GM23338 (cell line): ENCODE measurements around the gene TANGO2. TPM values are rescaled to one million over a fixed set of nuclear protein-coding genes. Genes with fewer than 3 reads are reported as not detected.

Source experiments
- ATAC-seq: fragments of 200-7000 bp; cut with Tn5 transposase; 3 replicates; pipeline ENCODE4 v1.9.1; 2020
- DNase-seq: peaks from one replicate; pipeline ENCODE4 v3.0.0-alpha.2; 2015; ENCODE audit warnings: low spot score
- H2AFZ ChIP-seq: fragments of 200-600 bp; sonication (generic); 2 replicates; pipeline ENCODE4 v1.8.0; 2016; ENCODE audit warnings: antibody characterized with exemption, mild to moderate bottlenecking, moderate library complexity
- H3F3A ChIP-seq: fragments of 200-600 bp; sonication (generic); replicated peaks from 2 replicates; pipeline ENCODE4 v1.8.0; 2017; ENCODE audit warnings: antibody characterized with exemption, mixed run types, low read depth
- H3K27ac ChIP-seq: fragments of 200-600 bp; sonication (generic); 2 replicates; pipeline ENCODE4 v1.6.1; 2016; ENCODE audit warnings: low read depth
- H3K27me3 ChIP-seq: fragments of 200-600 bp; sonication (generic); 2 replicates; pipeline ENCODE4 v1.8.0; 2016; ENCODE audit warnings: mild to moderate bottlenecking, mixed run types, moderate library complexity; ENCODE audit not compliant: insufficient read depth
- H3K36me3 ChIP-seq: fragments of 200-600 bp; sonication (generic); 2 replicates; pipeline ENCODE4 v1.8.0; 2016; ENCODE audit warnings: mild to moderate bottlenecking; ENCODE audit not compliant: insufficient read depth
- H3K4me1 ChIP-seq: fragments of 200-600 bp; sonication (generic); 2 replicates; pipeline ENCODE4 v1.8.0; 2016; ENCODE audit warnings: mild to moderate bottlenecking, moderate library complexity; ENCODE audit not compliant: insufficient read depth
- H3K4me2 ChIP-seq: fragments of 200-600 bp; sonication (generic); 2 replicates; pipeline ENCODE4 v1.7.1; 2017; ENCODE audit warnings: mixed run types
- H3K4me3 ChIP-seq: fragments of 200-600 bp; sonication (generic); 2 replicates; pipeline ENCODE4 v1.6.1; 2016; ENCODE audit warnings: mixed run types
- H3K79me2 ChIP-seq: fragments of 200-600 bp; sonication (generic); replicated peaks from 2 replicates; pipeline ENCODE4 v1.8.0; 2017; ENCODE audit warnings: mild to moderate bottlenecking; ENCODE audit not compliant: insufficient read depth
- H3K9me2 ChIP-seq: fragments of 200-600 bp; sonication (generic); 2 replicates; pipeline ENCODE4 v1.8.0; 2017; ENCODE audit not compliant: insufficient read depth
- H4K20me1 ChIP-seq: fragments of 200-600 bp; sonication (generic); replicated peaks from 2 replicates; pipeline ENCODE4 v1.8.0; 2017; ENCODE audit warnings: mild to moderate bottlenecking; ENCODE audit not compliant: insufficient read depth
- H3K27ac Mint-ChIP-seq: 2 replicates; pipeline ENCODE4 v1.8.0; 2020; ENCODE audit warnings: inconsistent platforms, mild to moderate bottlenecking, moderate library complexity, mixed read lengths
- H3K27me3 Mint-ChIP-seq: 3 replicates; pipeline ENCODE4 v1.8.0; 2022; ENCODE audit warnings: low read depth, mild to moderate bottlenecking, moderate library complexity, mixed read lengths, inconsistent platforms; ENCODE audit not compliant: insufficient read depth, poor library complexity
- H3K36me3 Mint-ChIP-seq: 3 replicates; pipeline ENCODE4 v1.8.0; 2021; ENCODE audit warnings: low read depth, mild to moderate bottlenecking, inconsistent platforms, moderate library complexity, mixed read lengths
- H3K4me1 Mint-ChIP-seq: 3 replicates; pipeline ENCODE4 v1.8.0; 2020; ENCODE audit warnings: mild to moderate bottlenecking, inconsistent platforms, mixed read lengths
- H3K4me3 Mint-ChIP-seq: 3 replicates; pipeline ENCODE4 v1.8.0; 2021; ENCODE audit warnings: moderate library complexity, mild to moderate bottlenecking, inconsistent platforms, mixed read lengths
- H3K9me3 Mint-ChIP-seq: 3 replicates; pipeline ENCODE4 v1.8.0; 2020; ENCODE audit warnings: moderate library complexity, mild to moderate bottlenecking, inconsistent platforms, mixed read lengths
- EZH2 ChIP-seq: fragments of 200-600 bp; sonication (generic); IDR thresholded peaks from one replicate; pipeline ENCODE4 v1.8.0; 2017; ENCODE audit warnings: antibody characterized with exemption, mild to moderate bottlenecking, low read depth; ENCODE audit not compliant: unreplicated experiment
- EZH2phosphoT487 ChIP-seq: fragments of 200-600 bp; sonication (generic); IDR thresholded peaks from one replicate; pipeline ENCODE4 v1.8.1; 2018; ENCODE audit warnings: antibody characterized with exemption; ENCODE audit not compliant: unreplicated experiment
- JUNB ChIP-seq: IDR thresholded peaks from one replicate; pipeline ENCODE4 v1.6.1; 2016; ENCODE audit warnings: antibody characterized with exemption; ENCODE audit not compliant: unreplicated experiment
- ZNF331 ChIP-seq: fragments of 250-450 bp; sonication (Bioruptor Pico); IDR thresholded peaks from 2 replicates; pipeline ENCODE4 v1.5.0; 2020; ENCODE audit warnings: low read depth, mild to moderate bottlenecking, moderate library complexity
- polyA plus RNA-seq: library from polyadenylated mRNA; unstranded; fragments of >200 nt; fragmentation: Nextera tagmentation; extraction: Ambion mirVana; gene quantifications from 2 replicates; pipeline ENCODE4 v1.2.1, GENCODE V29; 2016
- total RNA-seq: library from RNA; depleted of rRNA; stranded (reverse); fragments of >200 nt; shearing (Covaris generic); gene quantifications from 2 replicates; pipeline ENCODE4 v1.2.3, GENCODE V29; 2014
- TF ChIP-seq, protein P1 (sequence below): IDR thresholded peaks from one replicate; pipeline ENCODE4 v1.6.1; 2018; ENCODE audit warnings: antibody characterized with exemption; ENCODE audit not compliant: unreplicated experiment
- TF ChIP-seq, protein P2 (sequence below), 2 experiments: fragments of 200-600 bp in 1 of 2; sonication (generic) in 1 of 2; conservative IDR thresholded peaks; 2 replicates each; pipeline versions ENCODE4 v1.5.1 to v1.6.1; 2016 to 2017; ENCODE audit warnings: antibody characterized with exemption in 2 of 2, low read depth in 2 of 2, mild to moderate bottlenecking in 2 of 2, moderate library complexity in 1 of 2

The TANGO2 gene
- total and polyA plus RNA-seq, 2 experiments from 2014 or later: 6.9 to 15.0 TPM

DNA sequence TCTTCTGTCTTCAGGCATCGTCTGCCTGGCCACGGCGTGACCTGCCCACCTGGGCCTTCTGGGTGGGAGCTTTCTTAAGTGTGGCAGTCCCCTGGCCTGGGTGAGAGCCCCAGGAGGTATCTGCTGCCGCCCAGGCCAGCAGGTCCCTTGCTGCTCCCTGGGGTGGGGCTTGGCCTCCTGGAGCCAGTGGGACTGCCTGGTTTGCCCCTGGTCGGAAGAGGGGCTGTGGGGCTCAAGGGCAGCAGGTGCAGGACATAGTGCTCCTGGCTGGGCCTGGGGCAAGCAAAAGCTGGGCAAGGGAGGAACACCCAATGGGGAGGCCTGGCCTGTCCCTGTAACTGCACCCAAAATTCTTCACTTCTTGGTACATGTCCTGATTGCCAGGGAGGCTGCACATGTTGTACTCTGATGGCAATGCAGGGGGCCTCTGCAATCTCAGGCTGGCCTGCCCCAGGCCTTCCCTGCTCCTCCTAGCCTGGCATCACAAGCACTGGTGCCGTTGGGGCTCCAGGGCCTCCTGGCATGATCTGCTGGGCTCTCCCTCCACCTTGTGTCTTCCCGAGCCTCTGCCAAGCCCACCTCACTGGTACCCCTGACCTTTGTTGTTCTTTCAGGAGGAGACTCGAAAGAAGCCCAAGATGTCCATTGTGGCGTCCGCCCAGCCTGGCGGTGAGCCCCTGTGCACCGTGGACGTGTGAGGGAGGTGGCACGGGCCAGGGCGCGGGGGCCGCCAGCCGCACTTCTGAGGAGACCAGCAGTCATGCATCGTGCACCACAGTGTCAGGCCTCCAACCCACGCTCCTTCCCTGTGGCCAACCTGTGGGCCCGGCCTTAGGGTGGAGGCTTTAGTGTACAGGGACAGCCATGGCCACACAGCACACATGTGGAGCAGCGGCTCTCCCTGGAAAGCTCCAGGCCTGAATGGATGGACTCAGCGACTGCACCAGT is 88.8 kb downstream of the TANGO2 start:
- Mint-ChIP-seq H3K9me3 (no peaks in the 10 kb centered on the region), H3K4me1 (no peaks in the 10 kb centered on the region), H3K4me3 (no peak overlapping the region), H3K36me3 (peaks cover 73% of the 10 kb centered on the region), H3K27me3 (peaks cover 46% of the 10 kb centered on the region), H3K27ac (no peak overlapping the region)
- Histone ChIP-seq H3K4me2 (no peak overlapping the region), H2AFZ (no peak overlapping the region), H3K27ac (no peak overlapping the region), H3K4me1 (no peaks in the 10 kb centered on the region), H3K4me3 (no peak overlapping the region), H3K9me2 (no peaks in the 10 kb centered on the region), H3K27me3 (no peaks in the 10 kb centered on the region), H3K79me2 (no peaks in the 10 kb centered on the region), H4K20me1 (peaks cover 27% of the 10 kb centered on the region), H3K36me3 (peaks cover 16% of the 10 kb centered on the region), H3F3A (peaks cover 28% of the 10 kb centered on the region)
- DNase-seq (no peak), ATAC-seq (no peak)
- TF ChIP-seq, protein P1, sequence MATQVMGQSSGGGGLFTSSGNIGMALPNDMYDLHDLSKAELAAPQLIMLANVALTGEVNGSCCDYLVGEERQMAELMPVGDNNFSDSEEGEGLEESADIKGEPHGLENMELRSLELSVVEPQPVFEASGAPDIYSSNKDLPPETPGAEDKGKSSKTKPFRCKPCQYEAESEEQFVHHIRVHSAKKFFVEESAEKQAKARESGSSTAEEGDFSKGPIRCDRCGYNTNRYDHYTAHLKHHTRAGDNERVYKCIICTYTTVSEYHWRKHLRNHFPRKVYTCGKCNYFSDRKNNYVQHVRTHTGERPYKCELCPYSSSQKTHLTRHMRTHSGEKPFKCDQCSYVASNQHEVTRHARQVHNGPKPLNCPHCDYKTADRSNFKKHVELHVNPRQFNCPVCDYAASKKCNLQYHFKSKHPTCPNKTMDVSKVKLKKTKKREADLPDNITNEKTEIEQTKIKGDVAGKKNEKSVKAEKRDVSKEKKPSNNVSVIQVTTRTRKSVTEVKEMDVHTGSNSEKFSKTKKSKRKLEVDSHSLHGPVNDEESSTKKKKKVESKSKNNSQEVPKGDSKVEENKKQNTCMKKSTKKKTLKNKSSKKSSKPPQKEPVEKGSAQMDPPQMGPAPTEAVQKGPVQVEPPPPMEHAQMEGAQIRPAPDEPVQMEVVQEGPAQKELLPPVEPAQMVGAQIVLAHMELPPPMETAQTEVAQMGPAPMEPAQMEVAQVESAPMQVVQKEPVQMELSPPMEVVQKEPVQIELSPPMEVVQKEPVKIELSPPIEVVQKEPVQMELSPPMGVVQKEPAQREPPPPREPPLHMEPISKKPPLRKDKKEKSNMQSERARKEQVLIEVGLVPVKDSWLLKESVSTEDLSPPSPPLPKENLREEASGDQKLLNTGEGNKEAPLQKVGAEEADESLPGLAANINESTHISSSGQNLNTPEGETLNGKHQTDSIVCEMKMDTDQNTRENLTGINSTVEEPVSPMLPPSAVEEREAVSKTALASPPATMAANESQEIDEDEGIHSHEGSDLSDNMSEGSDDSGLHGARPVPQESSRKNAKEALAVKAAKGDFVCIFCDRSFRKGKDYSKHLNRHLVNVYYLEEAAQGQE: no peak

DNA sequence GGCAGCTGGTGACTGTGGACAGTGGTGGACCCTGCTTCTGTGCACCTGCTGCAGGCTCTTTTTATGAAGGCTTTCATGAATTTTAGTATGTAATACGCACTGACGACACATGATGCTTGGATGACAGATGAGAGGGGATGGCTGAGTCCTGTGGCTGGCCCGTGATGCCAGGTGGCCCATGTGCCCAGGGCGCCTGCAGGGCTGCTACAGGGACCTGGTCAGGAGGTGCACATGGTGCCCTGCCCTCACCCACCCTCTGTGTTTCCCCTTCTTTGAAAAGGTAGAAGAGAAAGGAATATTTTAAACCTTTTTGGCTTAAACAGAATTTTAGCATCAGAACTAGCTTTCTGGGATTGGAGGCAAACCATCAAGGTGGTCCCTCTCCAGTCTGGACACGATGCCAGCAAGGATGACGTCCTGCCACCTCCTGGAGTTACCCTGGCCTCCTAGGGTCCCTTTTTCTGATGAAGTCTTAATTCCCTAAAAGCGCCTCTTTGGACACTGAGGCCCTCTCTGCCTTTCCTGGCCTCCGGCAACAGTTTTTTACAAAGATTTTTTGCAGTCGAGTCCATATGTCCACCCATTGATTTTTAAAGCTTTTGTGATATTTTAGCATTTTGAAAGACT is 89.6 kb downstream of the TANGO2 start:
- no peaks in the 10 kb centered on the region for H3K4me1 ChIP-seq
- H3K79me2 ChIP-seq: peaks cover 2% of the 10 kb centered on the region; the same call in 1 of the 2 replicates
- Mint-ChIP-seq H3K27me3 (peaks cover 46% of the 10 kb centered on the region), H3K4me1 (peaks cover 3% of the 10 kb centered on the region), H3K27ac (no peak overlapping the region), H3K9me3 (no peaks in the 10 kb centered on the region), H3K4me3 (no peak overlapping the region; the same call in 2 of the 3 replicates), H3K36me3 (peaks cover 72% of the 10 kb centered on the region)
- peaks cover 28% of the 10 kb centered on the region for H3F3A ChIP-seq
- H2AFZ ChIP-seq: no peak overlapping the region
- no peak overlapping the region for H3K4me3 ChIP-seq
- H3K27me3 ChIP-seq: no peaks in the 10 kb centered on the region
- no peak for ATAC-seq
- H4K20me1 ChIP-seq: peaks cover 21% of the 10 kb centered on the region
- H3K9me2 ChIP-seq: no peaks in the 10 kb centered on the region
- DNase-seq: no peak
- no peak overlapping the region for H3K4me2 ChIP-seq
- peak overlapping the region; percentile 83 for H3K27ac ChIP-seq
- H3K36me3 ChIP-seq: peaks cover 16% of the 10 kb centered on the region
- TF ChIP-seq EZH2 (no peak), ZNF331 (no peak), JUNB (no peak), EZH2phosphoT487 (no peak)
- TF ChIP-seq, protein P1: no peak
- TF ChIP-seq, protein P2, sequence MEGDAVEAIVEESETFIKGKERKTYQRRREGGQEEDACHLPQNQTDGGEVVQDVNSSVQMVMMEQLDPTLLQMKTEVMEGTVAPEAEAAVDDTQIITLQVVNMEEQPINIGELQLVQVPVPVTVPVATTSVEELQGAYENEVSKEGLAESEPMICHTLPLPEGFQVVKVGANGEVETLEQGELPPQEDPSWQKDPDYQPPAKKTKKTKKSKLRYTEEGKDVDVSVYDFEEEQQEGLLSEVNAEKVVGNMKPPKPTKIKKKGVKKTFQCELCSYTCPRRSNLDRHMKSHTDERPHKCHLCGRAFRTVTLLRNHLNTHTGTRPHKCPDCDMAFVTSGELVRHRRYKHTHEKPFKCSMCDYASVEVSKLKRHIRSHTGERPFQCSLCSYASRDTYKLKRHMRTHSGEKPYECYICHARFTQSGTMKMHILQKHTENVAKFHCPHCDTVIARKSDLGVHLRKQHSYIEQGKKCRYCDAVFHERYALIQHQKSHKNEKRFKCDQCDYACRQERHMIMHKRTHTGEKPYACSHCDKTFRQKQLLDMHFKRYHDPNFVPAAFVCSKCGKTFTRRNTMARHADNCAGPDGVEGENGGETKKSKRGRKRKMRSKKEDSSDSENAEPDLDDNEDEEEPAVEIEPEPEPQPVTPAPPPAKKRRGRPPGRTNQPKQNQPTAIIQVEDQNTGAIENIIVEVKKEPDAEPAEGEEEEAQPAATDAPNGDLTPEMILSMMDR (conservative IDR thresholded peaks at IDR 0.05; ENCODE audit: low read depth in 2 of 2): no peak
